Ascending aorta (tissue), 2 donors: ENCODE results near the gene CYSTM1. TPM values are rescaled to one million over a fixed set of nuclear protein-coding genes. Genes with fewer than 3 reads are reported as not detected.
A peak's percentile ranks its signal among the peaks of the same experiment; 100 is the strongest.

ENCODE experiments used
- DNase-seq, 2 donors: peaks; one replicate each; pipeline ENCODE4 v3.0.0-alpha.2; 2019; ENCODE audit warnings: low spot score in 2 of 2
- H3K27ac ChIP-seq, 2 donors: fragments of 200-600 bp; sonication (generic); one replicate each; pipeline ENCODE4 v1.5.1; 2016 to 2017; ENCODE audit warnings: mild to moderate bottlenecking in 1 of 2
- H3K27me3 ChIP-seq: fragments of 200-600 bp; sonication (generic); one replicate; pipeline ENCODE4 v1.5.1; 2017
- H3K36me3 ChIP-seq, 2 donors: fragments of 200-600 bp; sonication (generic); one replicate each; pipeline ENCODE4 v1.5.1; 2016
- H3K4me1 ChIP-seq, 2 donors: fragments of 200-600 bp; sonication (generic); one replicate each; pipeline ENCODE4 v1.5.1; 2016 to 2017; ENCODE audit warnings: mild to moderate bottlenecking in 1 of 2
- H3K4me3 ChIP-seq, 2 donors: fragments of 200-600 bp; sonication (generic); one replicate each; pipeline ENCODE4 v1.5.1; 2016 to 2017; ENCODE audit warnings: mild to moderate bottlenecking in 1 of 2
- H3K9me3 ChIP-seq, 2 donors: fragments of 200-600 bp; sonication (generic); one replicate each; pipeline ENCODE4 v1.5.1; 2016
- intact Hi-C: fragments of 100-400 bp; cut with DNase I; formaldehyde crosslinking; loops from one replicate; pipeline ENCODE4 v1.15.1; 2023
- total RNA-seq: library from RNA; depleted of rRNA; stranded (reverse); fragments of >200 nt; gene quantifications from one replicate; pipeline ENCODE4 v1.1.0, GENCODE V29; 2016
- TF ChIP-seq, protein P1 (sequence below), 3 experiments: fragments of 200-600 bp in 2 of 3; fragments of 450-650 bp in 1 of 3; sonication (generic) in 2 of 3; IDR thresholded peaks; one replicate each; pipeline ENCODE4 v1.5.1; 2016 to 2019; ENCODE audit warnings: antibody characterized with exemption in 3 of 3, mild to moderate bottlenecking in 1 of 3, moderate library complexity in 1 of 3

The CYSTM1 gene
- total RNA-seq, 1 donor from 2014 or later: 66.3 TPM

DNA sequence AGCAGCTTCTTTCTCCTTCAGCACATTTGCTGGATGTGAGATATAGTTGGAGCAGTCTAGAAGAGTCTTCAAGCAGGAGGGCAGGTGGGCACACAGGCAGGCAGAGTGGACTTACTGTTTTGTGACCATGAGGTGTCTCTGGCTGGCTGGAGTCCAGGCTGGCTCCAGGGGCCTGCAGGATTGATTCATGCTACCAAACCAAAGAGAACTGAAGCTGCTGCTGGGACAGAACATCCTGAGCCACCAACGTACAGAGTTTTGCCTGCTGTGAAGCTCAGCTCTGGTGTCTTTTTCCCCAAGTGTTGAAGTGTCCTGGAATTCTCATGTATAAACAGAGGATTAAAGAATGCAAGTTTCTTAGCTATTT is 45.7 kb downstream of the CYSTM1 start:
- TF ChIP-seq, protein P1, sequence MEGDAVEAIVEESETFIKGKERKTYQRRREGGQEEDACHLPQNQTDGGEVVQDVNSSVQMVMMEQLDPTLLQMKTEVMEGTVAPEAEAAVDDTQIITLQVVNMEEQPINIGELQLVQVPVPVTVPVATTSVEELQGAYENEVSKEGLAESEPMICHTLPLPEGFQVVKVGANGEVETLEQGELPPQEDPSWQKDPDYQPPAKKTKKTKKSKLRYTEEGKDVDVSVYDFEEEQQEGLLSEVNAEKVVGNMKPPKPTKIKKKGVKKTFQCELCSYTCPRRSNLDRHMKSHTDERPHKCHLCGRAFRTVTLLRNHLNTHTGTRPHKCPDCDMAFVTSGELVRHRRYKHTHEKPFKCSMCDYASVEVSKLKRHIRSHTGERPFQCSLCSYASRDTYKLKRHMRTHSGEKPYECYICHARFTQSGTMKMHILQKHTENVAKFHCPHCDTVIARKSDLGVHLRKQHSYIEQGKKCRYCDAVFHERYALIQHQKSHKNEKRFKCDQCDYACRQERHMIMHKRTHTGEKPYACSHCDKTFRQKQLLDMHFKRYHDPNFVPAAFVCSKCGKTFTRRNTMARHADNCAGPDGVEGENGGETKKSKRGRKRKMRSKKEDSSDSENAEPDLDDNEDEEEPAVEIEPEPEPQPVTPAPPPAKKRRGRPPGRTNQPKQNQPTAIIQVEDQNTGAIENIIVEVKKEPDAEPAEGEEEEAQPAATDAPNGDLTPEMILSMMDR (IDR thresholded peaks at IDR 0.05): no peak
- intact Hi-C loops: no loop called here
- H3K4me3 ChIP-seq: no peak overlapping the region

GRCh38 chr5:140221697-140222223 is 46.8 kb downstream of the CYSTM1 start:
- no peaks in the 10 kb centered on the region for H3K9me3 ChIP-seq
- H3K4me3 ChIP-seq: no peak overlapping the region
- H3K4me1 ChIP-seq: peaks cover 0 to 5% of the 10 kb centered on the region in 2 donors
- TF ChIP-seq, protein P1 (IDR thresholded peaks at IDR 0.05): no peak
- intact Hi-C loops: no loop called here
- no peaks in the 10 kb centered on the region for H3K36me3 ChIP-seq
- no peak for DNase-seq
- no peaks in the 10 kb centered on the region for H3K27me3 ChIP-seq
- peak overlapping the region; percentile 10 to 43 for H3K27ac ChIP-seq

More for the DNA sequence above, 45.7 kb downstream of the CYSTM1 start:
- no peak for DNase-seq
- Histone ChIP-seq H3K4me1 (peaks cover 0 to 5% of the 10 kb centered on the region in 2 donors), H3K27ac (no peak overlapping the region), H3K9me3 (no peaks in the 10 kb centered on the region), H3K27me3 (no peaks in the 10 kb centered on the region), H3K36me3 (no peaks in the 10 kb centered on the region)

GRCh38 chr5:140222416-140222815 is 47.4 kb downstream of the CYSTM1 start:
- intact Hi-C loops: no loop called here
- H3K9me3 ChIP-seq: no peaks in the 10 kb centered on the region
- peak overlapping the region; percentile 10 to 43 for H3K27ac ChIP-seq
- no peak for DNase-seq
- TF ChIP-seq, protein P1 (IDR thresholded peaks at IDR 0.05): no peak
- H3K4me3 ChIP-seq: no peak overlapping the region
- no peaks in the 10 kb centered on the region for H3K36me3 ChIP-seq
- no peaks in the 10 kb centered on the region for H3K27me3 ChIP-seq
- H3K4me1 ChIP-seq: peaks cover 0 to 5% of the 10 kb centered on the region in 2 donors

- TF ChIP-seq, protein P1 (IDR thresholded peaks at IDR 0.05): no peak
- intact Hi-C loops: no loop called here
- no peak for DNase-seq
- Histone ChIP-seq H3K4me1 (peaks cover 0 to 5% of the 10 kb centered on the region in 2 donors), H3K27ac (no peak overlapping the region), H3K27me3 (no peaks in the 10 kb centered on the region), H3K4me3 (no peak overlapping the region), H3K36me3 (no peaks in the 10 kb centered on the region), H3K9me3 (no peaks in the 10 kb centered on the region)
Measured at GRCh38 chr5:140223567-140223966, 48.6 kb downstream of the CYSTM1 start.

DNA sequence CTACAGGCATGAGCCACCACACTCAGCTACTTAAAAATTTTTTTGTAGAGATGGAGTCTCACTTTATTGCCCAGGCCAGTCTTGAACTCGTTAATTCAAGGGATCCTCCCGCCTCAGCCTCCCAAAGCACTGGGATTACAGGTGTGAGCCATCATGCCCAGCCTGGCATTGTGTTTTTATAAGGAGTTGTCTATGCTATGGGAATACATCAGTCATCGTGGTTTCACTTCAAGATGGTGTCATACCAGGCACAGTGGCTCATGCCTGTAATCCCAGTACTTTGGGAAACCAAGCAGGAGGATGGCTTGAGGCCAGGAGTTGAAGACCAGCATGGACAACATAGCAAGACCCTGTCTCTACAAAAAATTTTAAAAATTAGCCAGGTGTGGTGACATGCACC is 49.7 kb downstream of the CYSTM1 start:
- TF ChIP-seq, protein P1 (IDR thresholded peaks at IDR 0.05): no peak
- intact Hi-C loops: no loop called here
- Histone ChIP-seq H3K27me3 (no peaks in the 10 kb centered on the region), H3K4me1 (peaks cover 0 to 5% of the 10 kb centered on the region in 2 donors), H3K4me3 (no peak overlapping the region), H3K9me3 (no peaks in the 10 kb centered on the region), H3K36me3 (no peaks in the 10 kb centered on the region), H3K27ac (no peak overlapping the region)
- no peak for DNase-seq

DNA sequence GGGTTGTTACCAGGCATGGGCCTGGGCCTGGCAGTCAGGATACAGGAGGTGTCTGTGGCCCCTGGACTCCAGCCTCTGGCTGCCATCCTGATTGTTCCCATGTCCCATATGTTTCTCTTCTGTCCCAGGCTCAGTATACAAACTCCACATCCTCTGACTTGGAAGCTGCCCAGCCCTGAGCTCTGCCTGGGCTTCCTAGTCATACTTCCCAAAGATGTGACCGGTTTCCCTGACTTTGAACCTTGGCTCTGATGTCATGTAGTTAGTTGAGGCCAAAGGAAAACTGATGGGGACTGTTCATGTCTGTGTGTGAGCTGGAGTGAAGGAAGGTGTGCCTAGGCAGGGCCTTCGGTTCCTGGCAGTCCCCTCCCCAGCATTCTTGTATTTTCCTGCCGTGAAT is 50.4 kb downstream of the CYSTM1 start:
- Histone ChIP-seq H3K27ac (no peak overlapping the region), H3K9me3 (no peaks in the 10 kb centered on the region), H3K4me3 (no peak overlapping the region), H3K36me3 (no peaks in the 10 kb centered on the region), H3K27me3 (no peaks in the 10 kb centered on the region), H3K4me1 (peaks cover 0 to 5% of the 10 kb centered on the region in 2 donors)
- TF ChIP-seq, protein P1 (IDR thresholded peaks at IDR 0.05): no peak
- DNase-seq: no peak
- intact Hi-C loops: no loop called here
